HEK293T (cell line): Measurements from ENCODE around the gene TUBE1.

ENCODE experiments used
- CTCF ChIA-PET: fragments of 350-600 bp; formaldehyde crosslinking; extraction: SDS; loops from one replicate; lab custom pipeline; 2021; ENCODE audit warnings: antibody characterized with exemption, inconsistent platforms; lab: Yijun Ruan, JAX
- POLR2A ChIA-PET: fragments of 350-600 bp; formaldehyde crosslinking; extraction: SDS; loops from one replicate; lab custom pipeline; 2020; ENCODE audit warnings: antibody characterized with exemption, inconsistent platforms; lab: Yijun Ruan, JAX
- DNase-seq: peaks from one replicate; pipeline ENCODE4 v3.0.0; 2012; ENCODE audit warnings: mixed read lengths; ENCODE audit errors: extremely low spot score
- ARNT ChIP-seq: fragments of 450-650 bp; IDR thresholded peaks from 2 replicates; pipeline ENCODE4 v1.6.1; 2017; ENCODE audit warnings: mild to moderate bottlenecking
- BHLHE40 ChIP-seq: fragments of 450-650 bp; IDR thresholded peaks from 2 replicates; pipeline ENCODE4 v1.6.1; 2016; ENCODE audit warnings: mild to moderate bottlenecking, moderate library complexity, borderline replicate concordance
- CTBP1 ChIP-seq: fragments of 450-650 bp; IDR thresholded peaks from 2 replicates; pipeline ENCODE4 v1.6.1; 2016; ENCODE audit warnings: borderline replicate concordance
- ELF4 ChIP-seq: fragments of 450-650 bp; IDR thresholded peaks from 2 replicates; pipeline ENCODE4 v1.6.1; 2017; ENCODE audit warnings: antibody characterized with exemption
- FOXA1 ChIP-seq: fragments of 450-650 bp; IDR thresholded peaks from 2 replicates; pipeline ENCODE4 v1.6.1; 2016; ENCODE audit warnings: mild to moderate bottlenecking
- FOXK2 ChIP-seq: fragments of 450-650 bp; IDR thresholded peaks from 2 replicates; pipeline ENCODE4 v1.6.1; 2016; ENCODE audit warnings: mild to moderate bottlenecking
- FOXM1 ChIP-seq: fragments of 450-650 bp; IDR thresholded peaks from 2 replicates; pipeline ENCODE4 v1.6.1; 2017; ENCODE audit warnings: mild to moderate bottlenecking, borderline replicate concordance
- HDGF ChIP-seq: fragments of 450-650 bp; IDR thresholded peaks from 2 replicates; pipeline ENCODE4 v1.6.1; 2017; ENCODE audit warnings: antibody characterized with exemption, borderline replicate concordance
- L3MBTL2 ChIP-seq: fragments of 450-650 bp; conservative IDR thresholded peaks from 2 replicates; pipeline ENCODE4 v1.6.1; 2016; ENCODE audit warnings: mild to moderate bottlenecking
- LEF1 ChIP-seq: fragments of 450-650 bp; IDR thresholded peaks from 2 replicates; pipeline ENCODE4 v1.6.1; 2017; ENCODE audit warnings: mild to moderate bottlenecking, borderline replicate concordance
- NFRKB ChIP-seq: fragments of 450-650 bp; IDR thresholded peaks from 2 replicates; pipeline ENCODE4 v1.6.1; 2016; ENCODE audit warnings: mild to moderate bottlenecking, moderate library complexity
- PKNOX1 ChIP-seq: fragments of 450-650 bp; IDR thresholded peaks from 2 replicates; pipeline ENCODE4 v1.6.1; 2016
- SP1 ChIP-seq: fragments of 450-650 bp; IDR thresholded peaks from 2 replicates; pipeline ENCODE4 v1.6.1; 2017
- SUZ12 ChIP-seq: fragments of 450-650 bp; IDR thresholded peaks from 2 replicates; pipeline ENCODE4 v1.6.1; 2016; ENCODE audit warnings: mild to moderate bottlenecking
- TARDBP ChIP-seq: fragments of 450-650 bp; IDR thresholded peaks from 2 replicates; pipeline ENCODE4 v1.6.1; 2016
- ZNF384 ChIP-seq: fragments of 450-650 bp; IDR thresholded peaks from 2 replicates; pipeline ENCODE4 v1.6.1; 2016

The TUBE1 gene

GRCh38 chr6:112030961-112031660 is 56.2 kb downstream of the TUBE1 start:
- ChIA-PET CTCF (no interaction called here), POLR2A (no interaction called here)
- TF ChIP-seq BHLHE40: no peak
- TF ChIP-seq NFRKB: no peak
- TF ChIP-seq PKNOX1: no peak
- no peak for TF ChIP-seq ARNT
- TF ChIP-seq CTBP1: no peak
- TF ChIP-seq LEF1: no peak
- TF ChIP-seq FOXM1: no peak
- no peak for TF ChIP-seq HDGF
- no peak for TF ChIP-seq SP1
- TF ChIP-seq FOXK2: no peak
- no peak for TF ChIP-seq ELF4
- TF ChIP-seq FOXA1: no peak
- no peak for TF ChIP-seq TARDBP
- TF ChIP-seq SUZ12: no peak
- TF ChIP-seq ZNF384: no peak
- no peak for TF ChIP-seq L3MBTL2
- no peak for DNase-seq

GRCh38 chr6:112030206-112030960 is 56.9 kb downstream of the TUBE1 start:
- POLR2A ChIA-PET: no interaction called here
- TF ChIP-seq CTBP1: no peak
- no peak for TF ChIP-seq FOXA1
- TF ChIP-seq BHLHE40: no peak
- no peak for TF ChIP-seq NFRKB
- TF ChIP-seq FOXK2: no peak
- TF ChIP-seq HDGF: no peak
- CTCF ChIA-PET: no interaction called here
- no peak for DNase-seq

GRCh38 chr6:112029045-112029822 is 58.0 kb downstream of the TUBE1 start:
- TF ChIP-seq L3MBTL2: peak; percentile 36
- no peak for TF ChIP-seq CTBP1
- peak; percentile 79 for DNase-seq
- ChIA-PET CTCF (interaction anchor here (0.6 to 2.3 kb wide), 6 partner anchors 10 to 277 kb away, joined by 3 to 10 read pairs (median 4); no protein-coding TSS in a partner anchor), POLR2A (no interaction called here)

GRCh38 chr6:112027942-112028674 is 59.2 kb downstream of the TUBE1 start:
- ChIA-PET CTCF (interaction anchor here (0.7 to 2.3 kb wide), 7 partner anchors 9 to 276 kb away, joined by 3 to 10 read pairs (median 4); no protein-coding TSS in a partner anchor), POLR2A (no interaction called here)
- no peak for TF ChIP-seq FOXM1
- no peak for TF ChIP-seq SP1
- no peak for TF ChIP-seq ZNF384
- no peak for TF ChIP-seq BHLHE40
- no peak for DNase-seq

GRCh38 chr6:112026933-112027332 is 60.3 kb downstream of the TUBE1 start:
- POLR2A ChIA-PET: no interaction called here
- no peak for DNase-seq
- no peak for TF ChIP-seq BHLHE40
- TF ChIP-seq LEF1: no peak
- no peak for TF ChIP-seq CTBP1
- TF ChIP-seq L3MBTL2: no peak
- CTCF ChIA-PET: no interaction called here

- DNase-seq: no peak
- ChIA-PET CTCF (no interaction called here), POLR2A (no interaction called here)
- TF ChIP-seq NFRKB: no peak
- no peak for TF ChIP-seq SUZ12
- TF ChIP-seq ZNF384: no peak
- no peak for TF ChIP-seq BHLHE40
- no peak for TF ChIP-seq SP1
- TF ChIP-seq ARNT: no peak
- TF ChIP-seq FOXK2: no peak
- TF ChIP-seq CTBP1: no peak
- TF ChIP-seq TARDBP: no peak
- no peak for TF ChIP-seq FOXM1
- TF ChIP-seq ELF4: no peak
- TF ChIP-seq LEF1: no peak
- TF ChIP-seq PKNOX1: no peak
- TF ChIP-seq HDGF: no peak
Observed at GRCh38 chr6:112024464-112024863, 62.8 kb downstream of the TUBE1 start.
